CD14-positive monocyte (primary cell): ENCODE results near the gene CKM. TPM values are rescaled to one million over a fixed set of nuclear protein-coding genes. Genes with fewer than 3 reads are reported as not detected.

Experiments used
- DNase-seq, 3 donors: peaks; one replicate each; pipeline ENCODE4 v3.0.0-alpha.2; 2011 to 2022
- H2AFZ ChIP-seq: 2 replicates; pipeline ENCODE4 v1.6.0; 2012; ENCODE audit warnings: mild to moderate bottlenecking, low read depth, low read length, inconsistent platforms; ENCODE audit not compliant: insufficient read depth, poor library complexity, severe bottlenecking
- H3K27ac ChIP-seq, 2 donors: 1 replicate in 1 of 2; 2 replicates in 1 of 2; pipeline ENCODE4 v1.5.1; 2012 to 2013; ENCODE audit warnings: low read length in 2 of 2, control low read depth in 1 of 2, inconsistent platforms in 1 of 2, low read depth in 1 of 2, mild to moderate bottlenecking in 1 of 2
- H3K27me3 ChIP-seq, 2 donors: one replicate each; pipeline versions ENCODE4 v1.6.0 to v1.6.1; 2011 to 2013; ENCODE audit warnings: low read length in 2 of 2; ENCODE audit not compliant: control insufficient read depth in 2 of 2, insufficient read depth in 2 of 2
- H3K36me3 ChIP-seq, 2 donors: replicated peaks in 1 of 2; 1 replicate in 1 of 2; 2 replicates in 1 of 2; pipeline versions ENCODE4 v1.5.1 to v1.6.1; 2012 to 2013; ENCODE audit warnings: low read length in 2 of 2, control low read depth in 1 of 2, inconsistent platforms in 1 of 2, mild to moderate bottlenecking in 1 of 2; ENCODE audit not compliant: insufficient read depth in 2 of 2, control insufficient read depth in 1 of 2
- H3K4me1 ChIP-seq, 2 donors: 1 replicate in 1 of 2; 2 replicates in 1 of 2; pipeline versions ENCODE4 v1.5.1 to v1.6.1; 2012 to 2013; ENCODE audit warnings: low read length in 2 of 2, control low read depth in 1 of 2, inconsistent platforms in 1 of 2, mild to moderate bottlenecking in 1 of 2, moderate library complexity in 1 of 2; ENCODE audit not compliant: insufficient read depth in 2 of 2, control insufficient read depth in 1 of 2
- H3K4me2 ChIP-seq: replicated peaks from 2 replicates; pipeline ENCODE3; 2012; ENCODE audit warnings: low read length, moderate library complexity, mild to moderate bottlenecking; ENCODE audit not compliant: poor library complexity, severe bottlenecking; ENCODE audit errors: extremely low read depth
- H3K4me3 ChIP-seq, 3 experiments: fragments of 200-600 bp in 1 of 3; sonication (generic) in 1 of 3; replicated peaks in 1 of 3; 1 replicate in 2 of 3; 2 replicates in 1 of 3; pipeline ENCODE4 v1.5.1; 2011 to 2013; ENCODE audit warnings: low read length in 3 of 3, mild to moderate bottlenecking in 3 of 3, control low read depth in 2 of 3, low read depth in 2 of 3, inconsistent platforms in 1 of 3, moderate library complexity in 1 of 3
- H3K79me2 ChIP-seq: 2 replicates; pipeline ENCODE4 v1.6.0; 2012; ENCODE audit warnings: mild to moderate bottlenecking, control low read depth, inconsistent platforms, low read length, moderate library complexity; ENCODE audit not compliant: insufficient read depth
- H3K9ac ChIP-seq: 2 replicates; pipeline ENCODE4 v1.6.0; 2017; ENCODE audit warnings: low read length, mild to moderate bottlenecking; ENCODE audit not compliant: insufficient read depth, poor library complexity, severe bottlenecking
- H3K9me3 ChIP-seq, 2 donors: replicated peaks in 1 of 2; 1 replicate in 1 of 2; 2 replicates in 1 of 2; pipeline versions ENCODE4 v1.5.1 to v1.6.1; 2012 to 2013; ENCODE audit warnings: low read length in 2 of 2, control low read depth in 1 of 2; ENCODE audit not compliant: control insufficient read depth in 1 of 2, insufficient read depth in 1 of 2
- H4K20me1 ChIP-seq: 2 replicates; pipeline ENCODE4 v1.6.0; 2012; ENCODE audit warnings: mild to moderate bottlenecking, low read length, control low read depth, moderate library complexity; ENCODE audit not compliant: insufficient read depth
- H3K27ac Mint-ChIP-seq, 7 donors: one replicate each; pipeline ENCODE4 v1.8.0; 2020; ENCODE audit warnings: mild to moderate bottlenecking in 7 of 7, mixed read lengths in 7 of 7, moderate library complexity in 6 of 7, inconsistent platforms in 2 of 7
- H3K27me3 Mint-ChIP-seq, 3 donors: one replicate each; pipeline ENCODE4 v1.8.0; 2021 to 2022; ENCODE audit warnings: low read depth in 3 of 3, mild to moderate bottlenecking in 3 of 3, mixed read lengths in 3 of 3, moderate library complexity in 3 of 3, inconsistent platforms in 1 of 3
- H3K36me3 Mint-ChIP-seq, 2 donors: one replicate each; pipeline ENCODE4 v1.8.0; 2020; ENCODE audit warnings: mixed read lengths in 2 of 2, inconsistent platforms in 1 of 2, mild to moderate bottlenecking in 1 of 2
- H3K4me1 Mint-ChIP-seq: one replicate; pipeline ENCODE4 v1.8.0; 2020; ENCODE audit warnings: mild to moderate bottlenecking, mixed read lengths
- H3K4me3 Mint-ChIP-seq, 2 donors: one replicate each; pipeline ENCODE4 v1.8.0; 2020; ENCODE audit warnings: mild to moderate bottlenecking in 2 of 2, mixed read lengths in 2 of 2, moderate library complexity in 1 of 2
- H3K9me3 Mint-ChIP-seq, 7 donors: one replicate each; pipeline ENCODE4 v1.8.0; 2020 to 2022; ENCODE audit warnings: mixed read lengths in 7 of 7, mild to moderate bottlenecking in 6 of 7, moderate library complexity in 6 of 7, inconsistent platforms in 2 of 7
- CTCF ChIP-seq: fragments of 200-600 bp; IDR thresholded peaks from one replicate; pipeline ENCODE4 v1.8.0; 2022; ENCODE audit warnings: antibody characterized with exemption, mild to moderate bottlenecking
- WGBS: methylation state at CpG from one replicate; pipeline ENCODE4 v1.1.5; 2013; ENCODE audit warnings: missing lambda C conversion rate; ENCODE audit not compliant: insufficient coverage; 5-methylcytosine and 5-hydroxymethylcytosine counted together
- intact Hi-C, 2 donors: fragments of 100-400 bp; cut with micrococcal nuclease; formaldehyde crosslinking; loops; one replicate each; pipeline versions ENCODE4 v1.15.0 to v1.15.1; 2023
- polyA plus RNA-seq, 3 donors: library from polyadenylated mRNA; depleted of rRNA in 1 of 3; unstranded in 2 of 3; stranded (reverse) in 1 of 3; fragments of 300-500 nt in 2 of 3; fragments of >200 nt in 1 of 3; fragmentation: Illumina TruSeq in 2 of 3; gene quantifications; 1 replicate in 2 of 3; 2 replicates in 1 of 3; pipeline ENCODE4 v1.2.3, GENCODE V29; 2012 to 2021

CKM gene
- polyA plus RNA-seq, 3 donors, result 0.17 to 0.50 (median 0.24) TPM

DNA sequence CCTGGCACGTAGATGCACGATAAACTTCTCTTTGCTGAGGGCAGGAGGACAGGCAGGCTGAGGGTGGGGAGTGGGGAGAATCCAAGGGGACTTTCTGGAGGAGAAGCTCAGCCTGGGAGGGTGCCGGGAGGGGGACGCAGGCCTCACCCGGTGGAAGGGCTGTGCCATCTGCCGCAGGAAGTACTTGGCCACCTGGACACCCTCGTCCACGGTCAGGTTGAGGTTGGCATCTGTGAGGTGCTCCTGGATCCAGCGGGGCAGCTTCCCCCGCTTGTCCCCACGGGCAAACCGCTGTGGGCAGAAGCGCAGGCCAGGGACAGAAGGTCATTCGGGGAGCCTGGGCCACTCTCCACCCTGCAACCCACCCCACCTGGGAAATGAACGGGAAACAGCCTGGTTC is 29.4 kb upstream of the CKM start:
- intact Hi-C loops, result no loop called here
- H3K36me3 ChIP-seq, result peaks cover 33 to 61% of the 10 kb centered on the region in 2 donors

DNA sequence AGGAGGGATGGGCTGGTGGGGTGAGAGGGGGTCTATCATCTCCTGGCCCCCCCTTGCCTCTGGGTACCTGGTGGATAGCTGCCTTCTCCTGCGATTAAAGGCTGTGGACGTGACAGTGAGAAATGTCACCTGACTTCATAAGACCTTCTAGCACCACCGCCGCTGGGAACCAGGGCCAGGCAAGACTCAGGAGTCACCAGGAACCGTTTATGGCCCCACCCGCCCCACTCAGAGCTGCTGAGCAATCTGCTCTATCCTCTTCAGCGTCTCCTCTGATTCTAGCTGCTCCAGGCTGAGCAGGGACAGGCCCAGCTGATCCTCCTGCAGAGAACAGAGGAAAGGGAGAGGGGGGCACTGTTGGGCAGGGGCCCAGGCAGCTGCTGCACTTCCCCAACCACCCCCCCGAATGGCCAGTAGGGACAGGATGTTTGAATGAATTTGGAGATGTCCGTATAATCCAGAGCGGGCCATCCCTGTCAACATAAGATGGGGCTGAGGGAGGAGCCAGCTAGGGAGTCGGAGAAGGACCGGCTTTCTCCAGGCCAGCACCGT is 28.8 kb upstream of the CKM start:
- Histone ChIP-seq H2AFZ (no peak overlapping the region), H3K4me2 (no peak overlapping the region), H3K9me3 (no peaks in the 10 kb centered on the region), H3K9ac (no peak overlapping the region), H3K79me2 (no peaks in the 10 kb centered on the region), H3K27me3 (peaks cover 0 to 4% of the 10 kb centered on the region in 2 donors), H3K27ac (no peak overlapping the region), H3K4me1 (no peaks in the 10 kb centered on the region), H4K20me1 (no peaks in the 10 kb centered on the region), H3K36me3 (peaks cover 29 to 55% of the 10 kb centered on the region in 2 donors), H3K4me3 (no peak overlapping the region)
- intact Hi-C loops, result no loop called here
- Mint-ChIP-seq H3K27ac (no peak overlapping the region), H3K4me3 (no peak overlapping the region), H3K4me1 (no peaks in the 10 kb centered on the region), H3K27me3 (peaks cover 0 to 14% (median 12%) of the 10 kb centered on the region in 3 donors), H3K9me3 (peaks cover 0 to 3% (median 0%) of the 10 kb centered on the region in 7 donors), H3K36me3 (peaks cover 44 to 57% of the 10 kb centered on the region in 2 donors)
- TF ChIP-seq CTCF, result no peak
- WGBS, result 87% methylated on average over 8 of the region's 13 CpGs
- no peak for DNase-seq

More for the DNA sequence above, 29.4 kb upstream of the CKM start:
- H3K27me3 Mint-ChIP-seq, result peaks cover 0 to 8% (median 6%) of the 10 kb centered on the region in 3 donors
- no peak overlapping the region for H3K27ac ChIP-seq
- no peak overlapping the region for H3K9ac ChIP-seq
- no peaks in the 10 kb centered on the region for H3K27me3 ChIP-seq
- H4K20me1 ChIP-seq, result no peaks in the 10 kb centered on the region
- H3K27ac Mint-ChIP-seq, result no peak overlapping the region
- peaks cover 49 to 63% of the 10 kb centered on the region in 2 donors for H3K36me3 Mint-ChIP-seq
- no peaks in the 10 kb centered on the region for H3K9me3 ChIP-seq
- H3K4me2 ChIP-seq, result no peak overlapping the region
- no peaks in the 10 kb centered on the region for H3K4me1 ChIP-seq
- DNase-seq, result no peak
- no peak overlapping the region for H3K4me3 ChIP-seq
- peaks cover 0 to 3% (median 0%) of the 10 kb centered on the region in 7 donors for H3K9me3 Mint-ChIP-seq
- H3K4me3 Mint-ChIP-seq, result no peak overlapping the region
- TF ChIP-seq CTCF, result no peak
- H3K4me1 Mint-ChIP-seq, result no peaks in the 10 kb centered on the region
- 93% methylated on average over 12 of the region's 15 CpGs for WGBS
- no peaks in the 10 kb centered on the region for H3K79me2 ChIP-seq
- no peak overlapping the region for H2AFZ ChIP-seq
